NCI-H1694 (cell line): ENCODE data around the gene DACT2.

Experiments used
- DNase-seq: peaks from one replicate; lab custom pipeline; 2025; lab: John Stamatoyannopoulos, UW

Gene DACT2

GRCh38 chr6:168264593-168265335, 54.8 kb downstream of the DACT2 start:
- no peak for DNase-seq

- no peak for DNase-seq
Observed at GRCh38 chr6:168263351-168263905, 56.1 kb downstream of the DACT2 start.

- DNase-seq = no peak
Observed at GRCh38 chr6:168261234-168261633, 58.3 kb downstream of the DACT2 start.

GRCh38 chr6:168260420-168260987, 59.1 kb downstream of the DACT2 start:
- no peak for DNase-seq

GRCh38 chr6:168258795-168259194, 60.8 kb downstream of the DACT2 start:
- DNase-seq = no peak

GRCh38 chr6:168256940-168257339, 62.6 kb downstream of the DACT2 start:
- no peak for DNase-seq
